GM21390 (cell line): ENCODE measurements around the gene SPSB2.

ENCODE experiments used
- ATAC-seq: cut with Tn5 transposase; IDR thresholded peaks from one replicate; pipeline ENCODE4 v1.9.1; 2021; ENCODE audit not compliant: unreplicated experiment

Gene SPSB2

DNA sequence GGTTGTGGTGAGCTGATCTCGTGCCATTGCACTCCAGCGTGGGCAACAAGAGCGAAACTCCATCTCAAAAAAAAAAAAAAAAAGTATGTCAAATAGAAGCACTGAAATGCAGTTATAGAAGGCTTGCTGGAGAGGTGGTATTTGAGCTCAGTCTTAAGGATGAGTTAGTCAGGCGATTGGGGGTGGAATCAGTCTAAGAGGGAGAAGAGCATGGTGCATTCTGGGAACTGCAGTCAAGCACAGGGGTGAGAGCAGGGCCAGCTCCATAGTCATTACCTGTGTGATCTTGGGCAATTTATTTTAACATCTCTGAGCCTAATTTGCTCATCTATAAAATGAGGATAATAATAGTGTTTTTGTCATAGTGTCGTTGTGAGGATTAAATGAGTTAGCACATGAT lies 38.2 kb downstream of the SPSB2 start:
- no peak for ATAC-seq

DNA sequence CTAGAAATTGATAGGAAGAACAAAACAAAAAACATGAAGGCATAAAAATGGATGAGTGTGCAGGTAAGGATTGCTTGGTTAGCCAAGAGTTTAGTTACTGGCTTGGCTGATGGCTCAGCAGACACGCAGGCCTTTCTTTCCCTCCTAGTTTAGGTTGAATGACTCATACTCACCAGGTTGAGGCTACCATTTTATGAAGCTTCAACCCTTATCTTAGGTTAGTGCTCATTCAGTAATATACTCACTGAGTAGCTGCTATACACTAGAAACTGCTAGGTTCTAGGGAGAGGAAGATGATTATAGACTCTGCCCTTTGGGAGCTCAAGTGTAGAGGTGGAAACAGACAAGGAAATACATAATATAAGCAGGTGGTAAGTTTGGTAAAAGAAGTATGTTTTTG lies 38.8 kb downstream of the SPSB2 start:
- ATAC-seq, result no peak

DNA sequence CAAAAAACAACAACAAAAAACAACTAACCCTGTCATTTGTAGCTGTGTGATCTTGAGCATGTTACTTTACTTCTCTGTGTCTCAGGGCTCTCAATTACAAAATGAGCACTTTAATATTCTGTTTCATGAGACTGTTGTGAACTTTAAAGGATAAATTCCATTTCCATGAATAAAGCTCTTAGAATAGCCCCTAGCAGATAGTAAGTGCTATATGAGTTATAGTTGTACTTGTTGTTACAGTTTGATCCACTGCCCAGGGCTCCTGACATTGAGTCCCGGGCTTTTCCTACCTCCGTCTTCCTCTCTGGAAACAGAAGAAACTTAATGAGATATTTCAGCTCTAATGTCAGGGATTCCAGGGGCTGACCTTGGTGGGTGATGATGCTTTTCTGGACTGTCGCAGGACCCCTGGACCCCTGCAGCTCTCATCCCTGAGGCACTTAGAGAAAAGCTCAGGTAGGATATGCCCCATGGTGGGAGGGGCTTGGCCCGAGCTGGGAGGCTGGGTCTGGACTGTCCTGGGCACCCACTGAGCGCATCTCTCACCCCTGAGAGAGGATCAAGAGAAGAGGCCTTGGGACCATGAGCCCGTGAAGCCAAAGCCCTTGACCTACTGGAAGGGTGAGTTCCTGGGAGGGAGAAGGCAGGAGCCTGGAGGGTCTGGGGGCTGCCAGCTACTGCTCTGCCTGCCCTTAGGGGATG lies 39.8 kb downstream of the SPSB2 start:
- ATAC-seq, result no peak

DNA sequence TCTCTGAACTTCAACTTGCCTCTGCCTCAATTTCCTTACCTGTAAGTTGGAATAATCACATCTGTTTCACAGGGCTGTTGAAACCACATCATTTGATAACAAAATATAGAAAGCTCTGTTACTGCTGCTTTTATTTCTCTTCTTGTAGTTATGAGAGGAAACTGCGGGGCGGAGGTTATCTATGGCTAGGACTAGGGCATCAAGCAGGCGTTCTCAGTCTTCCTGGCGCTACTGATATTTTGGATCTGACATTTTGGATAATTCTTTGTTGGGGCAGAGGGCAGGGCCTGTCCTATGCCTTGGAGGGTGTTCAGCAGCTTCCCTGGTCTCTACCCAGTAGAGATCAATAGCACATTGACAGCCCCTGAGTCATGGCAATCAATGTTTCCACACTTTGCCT lies 41.0 kb downstream of the SPSB2 start:
- no peak for ATAC-seq

DNA sequence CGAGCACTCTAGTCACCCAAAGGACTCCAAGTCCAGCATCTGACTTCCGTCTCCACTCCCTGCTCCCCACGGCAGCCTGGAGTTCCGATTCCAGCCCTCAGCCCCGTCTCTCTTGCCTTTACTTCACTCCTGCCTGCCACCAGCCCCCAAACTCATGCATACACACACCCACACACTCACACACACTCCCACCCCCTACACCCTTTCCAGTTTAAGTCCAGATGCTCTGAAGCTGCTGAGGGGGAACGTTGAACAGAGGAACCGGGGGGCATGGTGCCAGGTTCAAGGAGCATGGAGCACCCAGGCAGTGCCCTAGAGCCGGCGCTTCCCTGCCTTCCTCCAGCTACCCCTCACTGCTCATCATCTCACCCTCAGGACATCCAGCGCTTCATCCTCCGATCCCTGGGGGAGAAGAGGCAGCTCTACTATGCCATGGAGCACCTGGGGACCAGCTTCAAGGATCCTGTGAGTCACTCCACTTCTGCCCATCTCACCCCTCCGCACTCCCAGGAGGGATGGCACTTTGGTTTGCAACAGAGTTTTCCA lies 41.6 kb downstream of the SPSB2 start:
- no peak for ATAC-seq

DNA sequence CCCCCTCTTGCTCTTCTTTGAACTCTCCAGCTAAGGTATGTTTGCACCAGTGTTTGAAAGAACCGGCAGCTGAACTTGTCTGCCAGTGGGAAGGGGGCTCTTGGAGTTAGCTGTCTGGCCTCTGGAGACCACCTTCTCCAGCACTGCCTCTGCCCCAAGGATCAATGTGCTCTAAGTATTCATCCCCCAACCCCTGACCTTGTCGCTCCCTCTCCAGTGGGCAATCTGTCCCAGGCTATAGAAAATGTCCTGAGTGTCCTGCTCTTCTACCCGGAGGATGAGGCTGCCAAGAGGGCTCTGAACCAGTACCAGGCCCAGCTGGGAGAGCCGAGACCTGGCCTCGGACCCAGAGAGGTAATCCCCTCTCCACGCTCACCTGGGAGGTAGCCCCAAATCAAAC lies 42.1 kb downstream of the SPSB2 start:
- ATAC-seq, result no peak

DNA sequence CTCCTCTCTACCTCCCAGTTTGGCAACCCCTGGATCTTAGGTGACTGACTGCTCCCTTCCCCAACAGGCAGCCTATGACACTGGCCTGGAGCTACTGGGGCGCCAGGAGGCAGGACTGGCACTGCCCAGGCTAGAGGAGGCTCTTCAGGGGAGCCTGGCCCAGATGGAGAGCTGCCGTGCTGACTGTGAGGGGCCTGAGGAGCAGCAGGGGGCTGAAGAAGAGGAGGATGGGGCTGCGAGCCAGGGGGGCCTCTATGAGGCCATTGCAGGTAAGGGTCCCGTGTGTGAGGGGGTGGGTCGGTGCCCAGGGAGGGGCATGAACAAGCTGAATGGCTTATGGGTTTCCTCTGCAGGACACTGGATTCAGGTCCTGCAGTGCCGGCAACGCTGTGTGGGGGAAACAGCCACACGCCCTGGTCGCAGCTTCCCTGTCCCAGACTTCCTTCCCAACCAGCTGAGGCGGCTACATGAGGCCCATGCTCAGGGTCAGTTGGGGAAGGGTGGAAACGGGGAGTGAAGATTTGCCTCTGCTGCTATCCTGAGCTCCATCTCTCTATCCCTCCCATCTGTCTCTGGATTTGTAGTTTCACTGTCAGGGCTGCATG lies 42.7 kb downstream of the SPSB2 start:
- no peak for ATAC-seq

DNA sequence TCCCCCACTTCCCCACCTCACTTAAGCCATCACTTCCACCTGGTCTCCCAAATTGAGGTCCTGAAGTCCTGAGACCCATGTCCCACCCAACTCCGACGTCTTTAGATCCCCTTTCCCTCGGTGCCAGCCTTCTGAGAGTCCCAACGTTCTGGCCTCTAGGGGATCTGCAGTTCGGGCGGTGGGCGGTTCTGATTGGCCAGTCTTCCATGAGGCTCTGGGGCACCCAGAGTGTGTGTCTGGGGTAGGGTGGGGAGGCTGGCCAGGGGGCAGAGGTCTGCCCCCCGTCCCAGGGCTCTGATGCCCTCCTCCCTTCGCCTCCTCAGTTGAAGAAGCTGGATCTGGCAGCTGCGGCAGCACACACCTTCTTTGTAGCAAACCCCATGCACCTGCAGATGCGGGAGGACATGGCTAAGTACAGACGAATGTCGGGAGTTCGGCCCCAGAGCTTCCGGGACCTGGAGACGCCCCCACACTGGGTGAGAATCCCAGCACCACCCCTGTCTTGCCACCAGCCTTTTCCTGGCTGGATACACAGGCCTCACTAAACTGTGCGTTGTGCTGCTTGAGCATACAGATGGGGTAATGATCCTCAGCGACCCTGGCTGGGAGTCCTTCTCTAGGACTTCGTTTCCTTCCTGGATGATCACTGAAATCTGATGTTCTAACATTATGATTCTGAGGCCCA lies 43.4 kb downstream of the SPSB2 start:
- ATAC-seq, result no peak

DNA sequence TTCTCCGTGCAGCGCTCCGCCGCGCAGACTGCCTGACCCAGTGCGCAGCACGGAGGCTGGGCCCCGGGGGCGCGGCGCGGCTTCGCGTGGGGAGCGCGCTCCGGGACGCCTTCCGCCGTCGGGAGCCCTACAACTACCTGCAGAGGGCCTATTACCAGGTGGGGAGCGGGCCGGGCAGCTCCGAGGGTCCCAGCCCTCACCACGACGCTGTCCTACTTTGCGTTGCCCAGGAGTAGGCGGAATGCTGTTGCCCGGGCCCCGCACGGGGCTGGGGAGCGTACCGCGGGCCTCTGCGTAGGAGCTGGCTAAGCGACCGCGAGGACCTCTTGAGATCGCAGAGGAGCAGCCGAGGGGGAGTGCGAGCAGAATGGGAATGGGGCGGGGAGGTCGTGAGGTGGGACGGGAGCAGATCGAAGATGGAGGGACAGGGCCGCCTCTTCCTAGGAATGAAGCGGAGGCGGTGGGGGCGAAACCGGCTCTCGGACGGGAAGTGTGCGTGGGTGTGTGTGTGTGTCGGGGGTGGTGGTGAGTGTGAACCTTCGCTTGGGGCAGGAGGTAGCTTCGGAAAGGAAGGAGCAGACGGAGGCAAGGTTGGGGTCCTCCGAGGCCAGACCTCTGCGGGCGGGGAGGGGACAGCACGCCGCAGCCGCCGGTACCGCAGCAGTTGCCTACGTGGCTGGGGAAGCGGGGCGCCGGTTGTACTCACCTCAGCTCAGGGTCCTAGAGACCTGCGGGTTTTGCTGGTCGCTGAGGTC lies 44.1 kb downstream of the SPSB2 start:
- no peak for ATAC-seq

DNA sequence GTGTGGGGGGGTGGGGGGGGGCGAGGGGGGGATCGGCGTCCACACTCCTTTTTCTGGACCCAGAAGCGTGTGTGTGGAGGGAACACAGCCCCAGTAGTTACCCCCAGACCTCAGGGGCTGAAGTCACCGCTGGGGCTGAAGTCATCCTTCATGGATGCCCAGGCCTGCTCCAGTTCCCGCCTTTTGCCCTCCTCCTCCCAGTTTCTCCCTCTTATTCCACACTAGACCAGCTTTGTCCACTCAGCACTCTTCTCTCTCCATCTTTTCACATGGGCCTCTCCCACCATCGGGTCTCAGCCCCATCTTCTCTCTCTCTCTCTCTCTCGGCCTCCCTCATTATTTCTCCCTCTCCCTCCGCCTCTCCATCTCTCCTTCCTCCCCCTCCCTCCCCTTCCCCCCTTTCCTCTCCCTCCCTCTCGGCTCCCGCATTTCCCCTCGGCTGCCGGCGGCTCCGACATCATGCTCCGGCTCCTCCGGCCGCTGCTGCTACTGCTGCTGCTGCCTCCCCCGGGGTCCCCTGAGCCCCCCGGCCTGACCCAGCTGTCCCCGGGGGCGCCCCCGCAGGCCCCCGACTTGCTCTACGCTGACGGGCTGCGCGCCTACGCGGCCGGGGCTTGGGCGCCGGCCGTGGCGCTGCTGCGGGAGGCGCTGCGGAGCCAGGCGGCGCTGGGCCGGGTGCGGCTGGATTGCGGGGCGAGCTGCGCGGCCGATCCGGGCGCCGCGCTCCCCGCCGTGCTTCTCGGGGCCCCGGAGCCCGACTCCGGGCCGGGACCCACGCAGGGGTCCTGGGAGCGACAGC lies 44.9 kb downstream of the SPSB2 start, which contains the start of gene P3H3:
Gene P3H3, plus strand, starts transcription at position 426 of the 799 bp plus-strand sequence. Its CDS starts 34 bp downstream, at position 460.
- no peak for ATAC-seq

DNA sequence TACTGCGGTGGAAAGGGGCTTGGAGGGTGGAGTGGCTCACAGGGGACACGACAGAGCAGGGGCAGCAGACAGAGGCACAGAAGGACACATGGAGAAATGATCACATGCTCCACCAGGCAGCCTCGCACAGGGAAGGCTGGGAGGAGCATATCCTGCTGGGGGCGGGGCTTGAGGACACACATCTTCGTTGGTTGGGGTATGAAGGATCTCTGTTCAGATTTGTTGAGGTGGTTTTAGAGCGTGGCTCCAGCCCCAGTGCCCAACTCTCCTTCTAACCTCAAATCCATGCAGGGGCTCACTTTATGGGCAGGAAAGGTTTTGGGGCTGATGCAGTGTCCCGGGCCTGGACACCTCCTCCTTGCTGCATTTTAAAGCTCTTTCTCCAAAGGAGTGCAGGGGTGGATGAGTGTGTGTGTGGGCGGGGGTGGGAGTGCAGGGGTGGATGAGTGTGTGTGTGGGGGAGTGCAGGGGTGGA lies 45.6 kb downstream of the SPSB2 start:
- ATAC-seq, result no peak

DNA sequence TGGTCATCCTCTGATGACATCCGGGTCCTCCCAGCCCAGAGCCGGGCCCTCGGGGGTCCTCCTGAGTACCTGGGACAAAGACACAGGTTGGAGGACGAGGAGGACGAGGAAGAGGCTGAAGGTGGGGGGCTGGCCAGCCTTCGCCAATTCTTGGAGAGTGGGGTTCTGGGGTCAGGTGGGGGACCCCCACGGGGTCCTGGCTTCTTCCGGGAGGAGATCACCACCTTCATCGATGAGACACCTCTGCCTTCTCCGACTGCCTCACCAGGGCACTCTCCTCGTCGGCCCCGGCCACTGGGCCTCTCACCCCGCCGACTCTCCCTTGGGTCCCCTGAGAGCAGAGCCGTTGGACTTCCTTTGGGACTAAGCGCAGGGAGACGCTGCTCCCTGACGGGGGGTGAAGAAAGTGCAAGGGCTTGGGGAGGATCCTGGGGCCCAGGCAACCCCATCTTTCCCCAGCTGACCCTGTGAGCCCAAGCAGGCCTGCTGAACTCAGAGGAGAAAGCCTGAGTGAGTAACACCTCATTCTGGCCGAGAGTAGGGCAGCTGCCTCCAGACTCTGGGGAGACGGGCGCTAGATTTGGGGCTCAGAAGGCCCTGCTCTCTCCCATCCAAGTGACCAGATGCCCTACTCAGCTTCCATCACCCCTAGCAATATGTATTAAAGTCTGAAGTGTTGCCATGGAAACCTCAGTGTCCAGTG lies 46.2 kb downstream of the SPSB2 start:
- no peak for ATAC-seq

DNA sequence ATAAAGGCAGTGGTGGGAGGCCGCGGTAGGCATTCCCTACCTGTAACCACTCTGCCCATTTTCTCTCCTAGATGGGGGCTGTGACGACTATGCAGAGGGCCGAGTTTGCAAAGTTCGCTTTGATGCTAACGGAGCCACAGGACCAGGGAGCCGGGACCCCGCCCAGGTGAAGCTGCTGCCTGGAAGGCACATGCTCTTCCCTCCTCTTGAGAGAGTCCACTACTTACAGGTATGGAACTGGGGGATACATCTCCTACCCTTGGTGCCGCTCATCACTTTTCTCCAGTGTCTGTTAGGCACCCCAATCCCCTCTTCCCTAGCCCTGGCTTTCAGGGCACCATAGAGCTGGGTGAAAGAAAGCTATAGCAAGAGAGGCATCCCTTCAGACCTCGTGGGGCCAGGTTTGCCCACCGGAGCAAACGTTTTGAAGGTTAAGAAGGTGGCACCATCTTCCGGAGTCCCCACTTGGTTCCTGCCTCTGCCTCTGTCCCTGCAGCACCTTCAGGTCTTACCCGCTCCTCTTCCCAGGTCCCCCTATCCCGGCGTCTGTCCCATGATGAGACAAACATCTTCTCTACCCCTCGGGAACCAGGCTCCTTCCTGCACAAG lies 46.9 kb downstream of the SPSB2 start:
- no peak for ATAC-seq

DNA sequence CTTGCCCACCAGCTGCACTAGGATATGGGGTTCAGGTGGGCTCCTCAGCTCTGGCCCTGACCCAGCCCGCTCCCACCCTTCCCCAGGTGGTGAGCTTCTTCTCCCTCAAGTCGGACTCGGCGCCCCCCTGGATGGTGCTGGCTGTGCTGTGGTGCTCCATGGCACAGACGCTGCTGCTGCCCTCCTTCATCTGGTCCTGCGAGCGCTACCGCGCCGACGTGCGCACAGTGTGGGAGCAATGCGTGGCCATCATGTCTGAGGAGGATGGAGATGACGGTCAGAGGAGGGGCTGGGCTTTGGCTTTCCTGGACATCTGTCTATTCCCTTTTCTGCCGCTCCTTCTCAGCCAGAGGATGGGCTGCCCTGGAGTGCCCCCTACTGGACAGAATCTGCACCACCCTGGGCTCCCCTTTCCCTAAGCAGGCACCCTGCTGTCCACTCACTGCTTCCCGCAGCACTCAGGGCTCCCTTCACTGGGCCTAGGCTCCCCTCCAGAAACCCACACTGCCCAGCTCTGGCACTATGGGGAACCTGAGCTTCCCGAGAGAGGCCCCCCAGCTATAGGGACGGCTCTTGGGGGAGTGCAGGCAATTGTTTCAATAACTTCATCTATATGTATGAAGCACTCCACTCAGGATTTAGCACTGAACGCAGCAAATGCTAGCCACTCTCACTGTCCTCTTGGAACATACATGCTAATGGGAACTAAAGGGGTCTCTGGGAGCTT lies 47.5 kb downstream of the SPSB2 start:
- ATAC-seq, result no peak

DNA sequence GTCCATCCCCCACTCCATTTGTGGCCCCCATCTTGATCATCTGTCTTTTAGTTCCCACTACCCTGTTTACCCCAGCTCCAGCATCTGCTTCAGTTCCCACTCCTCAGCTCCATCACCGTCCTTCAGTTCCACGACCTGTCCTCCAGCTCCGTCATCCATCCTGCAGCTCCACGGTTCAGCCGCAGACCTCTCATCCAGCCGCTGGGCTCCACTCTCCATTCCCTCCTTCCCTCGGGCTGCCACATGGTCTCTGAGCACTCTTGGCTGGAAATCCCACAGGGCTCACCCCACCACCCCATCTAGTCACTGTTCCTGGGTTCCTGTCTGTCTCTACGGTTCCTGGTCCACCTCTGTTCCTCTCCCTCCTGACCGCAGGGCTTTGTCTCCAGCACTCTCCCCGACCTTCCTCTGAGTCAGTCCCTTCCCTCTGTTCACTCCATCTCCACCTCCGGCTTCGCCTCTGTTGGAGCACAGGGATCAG lies 48.2 kb downstream of the SPSB2 start:
- no peak for ATAC-seq

DNA sequence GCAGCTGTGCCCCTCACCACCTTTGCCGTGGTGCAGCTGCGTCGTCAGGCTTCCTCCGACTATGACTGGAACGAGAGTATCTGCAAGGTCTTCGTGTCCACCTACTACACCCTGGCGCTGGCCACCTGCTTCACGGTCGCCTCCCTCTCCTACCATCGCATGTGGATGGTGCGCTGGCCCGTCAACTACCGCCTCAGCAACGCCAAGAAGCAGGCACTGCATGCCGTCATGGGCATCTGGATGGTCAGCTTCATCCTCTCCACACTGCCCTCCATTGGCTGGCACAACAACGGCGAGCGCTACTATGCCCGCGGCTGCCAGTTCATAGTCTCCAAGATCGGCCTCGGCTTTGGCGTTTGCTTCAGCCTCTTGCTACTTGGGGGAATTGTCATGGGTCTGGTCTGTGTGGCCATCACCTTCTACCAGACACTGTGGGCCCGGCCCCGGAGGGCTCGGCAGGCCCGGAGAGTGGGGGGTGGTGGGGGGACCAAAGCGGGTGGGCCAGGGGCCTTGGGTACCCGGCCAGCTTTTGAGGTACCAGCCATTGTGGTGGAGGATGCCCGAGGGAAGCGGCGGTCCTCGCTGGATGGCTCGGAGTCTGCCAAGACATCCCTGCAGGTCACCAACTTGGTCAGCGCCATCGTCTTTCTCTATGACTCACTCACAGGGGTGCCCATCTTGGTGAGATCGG lies 48.9 kb downstream of the SPSB2 start:
- ATAC-seq, result no peak

DNA sequence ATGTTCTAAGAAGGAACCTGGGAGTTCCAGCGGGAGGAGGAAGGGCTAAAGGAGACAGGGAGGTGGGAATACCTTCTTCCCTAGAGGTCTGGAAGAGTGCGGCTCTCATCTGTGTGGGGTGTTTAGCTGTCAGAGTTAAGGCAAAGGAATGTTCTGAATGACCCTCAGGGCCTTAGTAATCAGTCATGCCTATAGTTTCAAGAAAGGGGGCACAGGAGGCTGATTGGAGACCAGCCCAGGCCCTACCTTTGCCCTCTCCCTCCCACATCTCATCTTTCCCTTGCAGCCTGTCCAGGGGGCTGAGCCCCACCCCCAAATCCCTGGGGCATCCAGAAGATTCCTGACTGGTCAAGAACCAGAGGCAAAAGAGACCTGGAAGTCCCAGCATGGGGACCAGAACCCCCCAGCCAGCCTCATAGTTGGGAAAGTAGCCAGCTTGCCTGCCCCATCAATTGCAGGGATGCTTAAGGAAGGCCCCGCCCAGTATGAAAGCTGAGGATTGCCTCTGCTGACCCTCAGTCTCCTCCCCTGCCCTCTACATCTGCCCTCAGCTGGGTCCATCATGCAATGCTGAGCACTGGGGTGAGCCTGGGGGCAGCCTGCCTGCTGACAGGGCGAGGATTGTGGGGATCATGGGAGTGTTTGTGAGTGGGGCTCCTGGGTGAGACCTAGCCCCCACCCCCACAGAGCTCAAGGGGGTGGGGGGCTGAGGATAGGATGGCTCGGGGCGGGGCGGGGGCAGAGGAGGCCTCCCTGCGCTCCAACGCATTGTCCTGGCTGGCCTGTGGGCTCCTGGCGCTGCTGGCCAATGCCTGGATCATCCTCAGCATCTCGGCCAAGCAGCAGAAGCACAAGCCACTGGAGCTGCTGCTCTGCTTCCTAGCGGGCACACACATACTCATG lies 49.7 kb downstream of the SPSB2 start:
- no peak for ATAC-seq
